NB4 (cell line): Measurements from ENCODE around the gene PLXDC1.

Experiments
- CTCF ChIP-seq: IDR thresholded peaks from one replicate; pipeline ENCODE4 v1.5.1; 2012; ENCODE audit warnings: low read depth, low read length
- MAX ChIP-seq: IDR thresholded peaks from 2 replicates; pipeline ENCODE4 v1.6.1; 2011; ENCODE audit warnings: low read depth, low read length
- POLR2A ChIP-seq: IDR thresholded peaks from 2 replicates; pipeline ENCODE4 v1.6.1; 2011; ENCODE audit warnings: mild to moderate bottlenecking; ENCODE audit not compliant: insufficient read length; ENCODE audit errors: extremely low read depth

GRCh38 chr17:39107155-39107554, 44.3 kb downstream of the PLXDC1 start:
- no peak for TF ChIP-seq CTCF
- no peak for TF ChIP-seq POLR2A
- no peak for TF ChIP-seq MAX
